ENCODE data around the gene RBBP5.

The RBBP5 gene

GRCh38 chr1:205075642-205076155 is 46.1 kb downstream of the RBBP5 start:
- WGBS (ENCODE audit: insufficient coverage, insufficient read length): no CpG with 5 or more reads among the region's 7 CpGs
- no peak for DNase-seq (ENCODE audit: low read depth, low spot score)
- H3K27me3 ChIP-seq (ENCODE audit: control insufficient read depth, insufficient read depth, low read length): no peaks in the 10 kb centered on the region
- no peak overlapping the region for H3K27ac ChIP-seq (ENCODE audit: low read length)
- H3K4me3 ChIP-seq (ENCODE audit: low read length): no peak overlapping the region
- no peaks in the 10 kb centered on the region for H3K36me3 ChIP-seq (ENCODE audit: control insufficient read depth, insufficient read depth, low read length)
- H3K4me1 ChIP-seq (ENCODE audit: control insufficient read depth, insufficient read depth, low read length): no peaks in the 10 kb centered on the region
- no peaks in the 10 kb centered on the region for H3K9me3 ChIP-seq (ENCODE audit: control insufficient read depth, insufficient read depth, low read length)

GRCh38 chr1:205074513-205074912 is 47.3 kb downstream of the RBBP5 start:
- Histone ChIP-seq H3K9me3 (ENCODE audit: control insufficient read depth, insufficient read depth, low read length) (no peaks in the 10 kb centered on the region), H3K27ac (ENCODE audit: low read length) (no peak overlapping the region), H3K36me3 (ENCODE audit: control insufficient read depth, insufficient read depth, low read length) (no peaks in the 10 kb centered on the region), H3K4me1 (ENCODE audit: control insufficient read depth, insufficient read depth, low read length) (no peaks in the 10 kb centered on the region), H3K4me3 (ENCODE audit: low read length) (no peak overlapping the region), H3K27me3 (ENCODE audit: control insufficient read depth, insufficient read depth, low read length) (no peaks in the 10 kb centered on the region)
- no peak for DNase-seq (ENCODE audit: low read depth, low spot score)
- WGBS (ENCODE audit: insufficient coverage, insufficient read length): no CpG with 5 or more reads among the region's 7 CpGs

- no peaks in the 10 kb centered on the region for H3K36me3 ChIP-seq (ENCODE audit: control insufficient read depth, insufficient read depth, low read length)
- WGBS (ENCODE audit: insufficient coverage, insufficient read length): no CpG with 5 or more reads among the region's 11 CpGs
- H3K9me3 ChIP-seq (ENCODE audit: control insufficient read depth, insufficient read depth, low read length): no peaks in the 10 kb centered on the region
- no peak for DNase-seq (ENCODE audit: low read depth, low spot score)
- H3K27me3 ChIP-seq (ENCODE audit: control insufficient read depth, insufficient read depth, low read length): no peaks in the 10 kb centered on the region
- H3K27ac ChIP-seq (ENCODE audit: low read length): no peak overlapping the region
- no peaks in the 10 kb centered on the region for H3K4me1 ChIP-seq (ENCODE audit: control insufficient read depth, insufficient read depth, low read length)
- H3K4me3 ChIP-seq (ENCODE audit: low read length): no peak overlapping the region
Observed at GRCh38 chr1:205074084-205074483, 47.7 kb downstream of the RBBP5 start.

DNA sequence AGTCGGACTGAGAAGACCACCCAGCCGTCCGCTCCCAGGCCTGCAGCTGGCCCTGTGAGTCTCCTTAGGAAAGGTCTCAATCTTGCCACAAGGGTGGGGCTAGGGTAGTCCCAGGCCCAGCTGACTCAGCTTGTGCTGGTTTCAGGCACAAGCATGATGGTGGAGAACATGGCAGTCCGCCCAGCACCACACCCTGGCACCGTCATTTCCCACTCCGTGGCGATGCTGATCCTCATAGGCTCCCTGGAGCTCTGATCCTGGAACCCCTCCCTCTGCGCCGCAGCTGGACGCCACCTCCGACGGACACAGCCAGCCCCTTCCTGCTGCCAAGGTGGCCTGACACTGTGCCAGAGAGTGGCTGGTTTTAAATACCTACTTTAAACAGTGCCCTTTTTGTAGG is 48.3 kb downstream of the RBBP5 start:
- Histone ChIP-seq H3K36me3 (ENCODE audit: control insufficient read depth, insufficient read depth, low read length) (no peaks in the 10 kb centered on the region), H3K4me3 (ENCODE audit: low read length) (no peak overlapping the region), H3K4me1 (ENCODE audit: control insufficient read depth, insufficient read depth, low read length) (no peaks in the 10 kb centered on the region), H3K27ac (ENCODE audit: low read length) (no peak overlapping the region), H3K27me3 (ENCODE audit: control insufficient read depth, insufficient read depth, low read length) (no peaks in the 10 kb centered on the region), H3K9me3 (ENCODE audit: control insufficient read depth, insufficient read depth, low read length) (no peaks in the 10 kb centered on the region)
- no peak for DNase-seq (ENCODE audit: low read depth, low spot score)
- WGBS (ENCODE audit: insufficient coverage, insufficient read length): no CpG with 5 or more reads among the region's 12 CpGs

GRCh38 chr1:205072881-205073280 is 48.9 kb downstream of the RBBP5 start:
- H3K4me1 ChIP-seq (ENCODE audit: control insufficient read depth, insufficient read depth, low read length): no peaks in the 10 kb centered on the region

DNA sequence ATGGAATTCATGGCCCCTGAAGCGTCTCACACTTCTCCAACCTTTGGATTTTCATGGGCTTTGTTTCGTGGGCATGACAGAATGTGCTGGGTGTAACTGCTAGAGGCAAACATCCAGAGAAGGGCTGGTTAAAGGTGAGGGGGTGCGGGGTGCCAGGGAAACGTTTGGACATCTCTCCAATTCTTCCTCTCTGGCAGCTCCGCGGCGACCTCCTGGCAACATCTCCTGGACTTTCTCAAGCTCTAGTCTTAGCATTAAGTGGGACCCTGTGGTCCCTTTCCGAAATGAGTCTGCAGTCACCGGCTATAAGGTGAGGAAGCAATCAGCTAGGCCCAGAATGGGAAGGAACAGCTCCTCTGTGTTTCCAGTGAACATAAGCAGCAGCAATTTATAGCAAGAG is 49.5 kb downstream of the RBBP5 start:
- Histone ChIP-seq H3K27me3 (ENCODE audit: control insufficient read depth, insufficient read depth, low read length) (no peaks in the 10 kb centered on the region), H3K4me3 (ENCODE audit: low read length) (no peak overlapping the region), H3K27ac (ENCODE audit: low read length) (no peak overlapping the region), H3K36me3 (ENCODE audit: control insufficient read depth, insufficient read depth, low read length) (no peaks in the 10 kb centered on the region), H3K9me3 (ENCODE audit: control insufficient read depth, insufficient read depth, low read length) (no peaks in the 10 kb centered on the region), H3K4me1 (ENCODE audit: control insufficient read depth, insufficient read depth, low read length) (no peaks in the 10 kb centered on the region)
- DNase-seq (ENCODE audit: low read depth, low spot score): no peak
- WGBS (ENCODE audit: insufficient coverage, insufficient read length): no CpG with 5 or more reads among the region's 9 CpGs

More at GRCh38 chr1:205072881-205073280, 48.9 kb downstream of the RBBP5 start:
- H3K27ac ChIP-seq (ENCODE audit: low read length): no peak overlapping the region
- DNase-seq (ENCODE audit: low read depth, low spot score): no peak
- H3K36me3 ChIP-seq (ENCODE audit: control insufficient read depth, insufficient read depth, low read length): no peaks in the 10 kb centered on the region
- no CpG with 5 or more reads among the region's 8 CpGs for WGBS (ENCODE audit: insufficient coverage, insufficient read length)
- H3K9me3 ChIP-seq (ENCODE audit: control insufficient read depth, insufficient read depth, low read length): no peaks in the 10 kb centered on the region
- H3K4me3 ChIP-seq (ENCODE audit: low read length): no peak overlapping the region
- no peaks in the 10 kb centered on the region for H3K27me3 ChIP-seq (ENCODE audit: control insufficient read depth, insufficient read depth, low read length)

DNA sequence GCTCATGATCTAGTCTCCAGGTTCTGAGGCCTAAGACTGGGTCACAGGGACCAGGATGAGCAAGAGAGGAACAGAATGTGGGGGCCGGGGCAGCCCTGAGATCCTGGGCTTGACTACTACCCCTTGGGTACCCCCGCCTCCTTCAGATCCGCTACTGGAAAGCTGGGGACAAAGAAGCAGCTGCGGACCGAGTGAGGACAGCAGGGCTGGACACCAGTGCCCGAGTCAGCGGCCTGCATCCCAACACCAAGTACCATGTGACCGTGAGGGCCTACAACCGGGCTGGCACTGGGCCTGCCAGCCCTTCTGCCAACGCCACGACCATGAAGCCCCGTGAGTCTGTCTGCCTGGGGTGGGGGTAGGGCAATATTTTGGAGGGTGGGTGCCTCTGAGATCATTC is 50.0 kb downstream of the RBBP5 start:
- no peaks in the 10 kb centered on the region for H3K27me3 ChIP-seq (ENCODE audit: control insufficient read depth, insufficient read depth, low read length)
- no peaks in the 10 kb centered on the region for H3K9me3 ChIP-seq (ENCODE audit: control insufficient read depth, insufficient read depth, low read length)
- H3K4me1 ChIP-seq (ENCODE audit: control insufficient read depth, insufficient read depth, low read length): no peaks in the 10 kb centered on the region
- H3K27ac ChIP-seq (ENCODE audit: low read length): no peak overlapping the region
- no CpG with 5 or more reads among the region's 12 CpGs for WGBS (ENCODE audit: insufficient coverage, insufficient read length)
- no peaks in the 10 kb centered on the region for H3K36me3 ChIP-seq (ENCODE audit: control insufficient read depth, insufficient read depth, low read length)
- DNase-seq (ENCODE audit: low read depth, low spot score): no peak
- H3K4me3 ChIP-seq (ENCODE audit: low read length): no peak overlapping the region

DNA sequence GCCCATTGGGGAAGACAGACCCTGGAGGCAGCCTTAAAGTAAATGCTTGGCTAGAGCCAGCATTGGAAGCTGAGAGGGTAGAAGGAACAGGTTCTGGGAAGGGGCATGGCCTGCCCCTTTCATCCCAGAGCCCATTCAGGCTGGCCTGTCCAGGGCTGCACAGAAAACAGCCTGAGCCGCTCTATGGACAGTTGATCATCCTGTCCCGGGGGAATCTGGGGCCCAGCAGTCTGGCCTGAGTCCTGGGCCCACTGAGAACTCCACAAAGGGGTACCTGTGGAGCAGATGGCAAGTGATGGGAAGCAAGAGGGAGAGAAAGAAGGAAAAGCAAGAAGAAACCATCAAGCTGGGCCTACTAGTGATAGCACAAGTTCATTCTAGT is 50.8 kb downstream of the RBBP5 start:
- no peaks in the 10 kb centered on the region for H3K9me3 ChIP-seq (ENCODE audit: control insufficient read depth, insufficient read depth, low read length)
- H3K4me1 ChIP-seq (ENCODE audit: control insufficient read depth, insufficient read depth, low read length): 0 out of 2 replicates have a peak, but pooled peaks cover 1% of the 10 kb centered on the region
- H3K27me3 ChIP-seq (ENCODE audit: control insufficient read depth, insufficient read depth, low read length): no peaks in the 10 kb centered on the region
- DNase-seq (ENCODE audit: low read depth, low spot score): no peak
- no CpG with 5 or more reads among the region's 2 CpGs for whole genome bisulfite sequencing (ENCODE audit: insufficient coverage, insufficient read length)
- no peaks in the 10 kb centered on the region for H3K36me3 ChIP-seq (ENCODE audit: control insufficient read depth, insufficient read depth, low read length)
- H3K4me3 ChIP-seq (ENCODE audit: low read length): no peak overlapping the region
- H3K27ac ChIP-seq (ENCODE audit: low read length): no peak overlapping the region

DNA sequence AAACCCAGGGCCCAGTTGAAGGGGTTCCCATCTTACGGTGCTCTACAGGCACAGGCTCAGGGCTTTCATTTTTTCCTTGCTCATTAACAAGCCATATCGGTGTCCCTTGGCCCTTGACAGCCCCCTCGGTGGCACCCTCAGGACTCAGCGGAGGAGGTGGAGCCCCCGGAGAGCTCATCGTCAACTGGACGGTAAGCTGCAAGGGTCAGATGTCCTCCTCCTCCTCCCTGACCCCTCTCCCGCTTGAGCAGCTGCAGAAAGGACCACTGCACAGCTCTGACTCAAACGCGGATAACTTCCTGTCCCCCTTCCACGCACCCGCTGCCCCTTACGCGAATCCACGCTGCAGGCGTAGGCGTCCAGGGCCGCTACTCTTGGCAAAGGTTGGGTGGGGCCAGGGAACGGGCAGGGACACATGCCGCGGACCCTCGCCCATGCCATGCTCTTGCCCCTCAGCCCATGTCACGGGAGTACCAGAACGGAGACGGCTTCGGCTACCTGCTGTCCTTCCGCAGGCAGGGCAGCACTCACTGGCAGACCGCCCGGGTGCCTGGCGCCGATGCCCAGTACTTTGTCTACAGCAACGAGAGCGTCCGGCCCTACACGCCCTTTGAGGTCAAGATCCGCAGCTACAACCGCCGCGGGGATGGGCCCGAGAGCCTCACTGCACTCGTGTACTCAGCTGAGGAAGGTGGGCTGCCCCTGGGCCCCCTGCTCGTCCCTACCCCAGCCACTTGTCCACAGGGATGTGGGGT is 52.2 kb downstream of the RBBP5 start:
- WGBS (ENCODE audit: insufficient coverage, insufficient read length): no CpG with 5 or more reads among the region's 42 CpGs
- 0 out of 2 replicates have a peak, but pooled peaks cover 1% of the 10 kb centered on the region for H3K4me1 ChIP-seq (ENCODE audit: control insufficient read depth, insufficient read depth, low read length)
- H3K36me3 ChIP-seq (ENCODE audit: control insufficient read depth, insufficient read depth, low read length): no peaks in the 10 kb centered on the region
- no peaks in the 10 kb centered on the region for H3K9me3 ChIP-seq (ENCODE audit: control insufficient read depth, insufficient read depth, low read length)
- DNase-seq (ENCODE audit: low read depth, low spot score): no peak
- H3K27ac ChIP-seq (ENCODE audit: low read length): no peak overlapping the region
- no peak overlapping the region for H3K4me3 ChIP-seq (ENCODE audit: low read length)
- no peaks in the 10 kb centered on the region for H3K27me3 ChIP-seq (ENCODE audit: control insufficient read depth, insufficient read depth, low read length)

- DNase-seq (ENCODE audit: low read depth, low spot score): no peak
- no CpG with 5 or more reads among the region's 2 CpGs for whole genome bisulfite sequencing (ENCODE audit: insufficient coverage, insufficient read length)
- no peaks in the 10 kb centered on the region for H3K36me3 ChIP-seq (ENCODE audit: control insufficient read depth, insufficient read depth, low read length)
- no peak overlapping the region for H3K27ac ChIP-seq (ENCODE audit: low read length)
- H3K9me3 ChIP-seq (ENCODE audit: control insufficient read depth, insufficient read depth, low read length): no peaks in the 10 kb centered on the region
- H3K4me1 ChIP-seq (ENCODE audit: control insufficient read depth, insufficient read depth, low read length): 0 out of 2 replicates have a peak, but pooled peaks cover 1% of the 10 kb centered on the region
- H3K4me3 ChIP-seq (ENCODE audit: low read length): no peak overlapping the region
- no peaks in the 10 kb centered on the region for H3K27me3 ChIP-seq (ENCODE audit: control insufficient read depth, insufficient read depth, low read length)
Observed at GRCh38 chr1:205068457-205069040, 53.2 kb downstream of the RBBP5 start.
